ENCODE data around the gene DAPK1. TPM values are rescaled to one million over a fixed set of nuclear protein-coding genes. Genes with fewer than 3 reads are reported as not detected.

The DAPK1 gene
- polyA plus RNA-seq, 3 donors, result 68.5 to 95.9 (median 75.3) TPM

GRCh38 chr9:87554171-87554910, 56.7 kb downstream of the DAPK1 start:
- DNase-seq (ENCODE audit: extremely low read depth in 1 of 11, low read depth in 9 of 11, low spot score in 4 of 11), result no peak

GRCh38 chr9:87554976-87555375, 57.3 kb downstream of the DAPK1 start:
- DNase-seq (ENCODE audit: extremely low read depth in 1 of 11, low read depth in 9 of 11, low spot score in 4 of 11), result no peak

- DNase-seq (ENCODE audit: extremely low read depth in 1 of 11, low read depth in 9 of 11, low spot score in 4 of 11), result no peak
These were observed 58.4 kb downstream of the DAPK1 start for GRCh38 chr9:87556039-87556438.

- DNase-seq (ENCODE audit: extremely low read depth in 1 of 11, low read depth in 9 of 11, low spot score in 4 of 11), result no peak
These were observed 59.2 kb downstream of the DAPK1 start for GRCh38 chr9:87556821-87557220.

GRCh38 chr9:87557996-87558395, 60.3 kb downstream of the DAPK1 start:
- DNase-seq (ENCODE audit: extremely low read depth in 1 of 11, low read depth in 9 of 11, low spot score in 4 of 11), result no peak

GRCh38 chr9:87558606-87559190, 61.0 kb downstream of the DAPK1 start:
- DNase-seq (ENCODE audit: extremely low read depth in 1 of 11, low read depth in 9 of 11, low spot score in 4 of 11), result no peak

- DNase-seq (ENCODE audit: extremely low read depth in 1 of 11, low read depth in 9 of 11, low spot score in 4 of 11), result no peak
These were observed 64.4 kb downstream of the DAPK1 start for GRCh38 chr9:87562062-87562461.

- DNase-seq (ENCODE audit: extremely low read depth in 1 of 11, low read depth in 9 of 11, low spot score in 4 of 11), result no peak
These were observed 65.0 kb downstream of the DAPK1 start for GRCh38 chr9:87562530-87563170.

- DNase-seq (ENCODE audit: extremely low read depth in 1 of 11, low read depth in 9 of 11, low spot score in 4 of 11), result no peak
These were observed 66.4 kb downstream of the DAPK1 start for GRCh38 chr9:87564111-87564510.

- DNase-seq (ENCODE audit: extremely low read depth in 1 of 11, low read depth in 9 of 11, low spot score in 4 of 11), result no peak
These were observed 67.1 kb downstream of the DAPK1 start for GRCh38 chr9:87564791-87565241.

GRCh38 chr9:87567001-87567400, 69.3 kb downstream of the DAPK1 start:
- no peak for DNase-seq (ENCODE audit: extremely low read depth in 1 of 11, low read depth in 9 of 11, low spot score in 4 of 11)

GRCh38 chr9:87567571-87567970, 69.9 kb downstream of the DAPK1 start:
- no peak for DNase-seq (ENCODE audit: extremely low read depth in 1 of 11, low read depth in 9 of 11, low spot score in 4 of 11)

GRCh38 chr9:87567983-87568382, 70.3 kb downstream of the DAPK1 start:
- DNase-seq (ENCODE audit: extremely low read depth in 1 of 11, low read depth in 9 of 11, low spot score in 4 of 11), result no peak

GRCh38 chr9:87568401-87568800, 70.7 kb downstream of the DAPK1 start:
- no peak for DNase-seq (ENCODE audit: extremely low read depth in 1 of 11, low read depth in 9 of 11, low spot score in 4 of 11)

- DNase-seq (ENCODE audit: extremely low read depth in 1 of 11, low read depth in 9 of 11, low spot score in 4 of 11), result peak in 1 of 11 donors; percentile 74
These were observed 71.4 kb downstream of the DAPK1 start for GRCh38 chr9:87569008-87569509.

GRCh38 chr9:87569518-87569917, 71.9 kb downstream of the DAPK1 start:
- no peak for DNase-seq (ENCODE audit: extremely low read depth in 1 of 11, low read depth in 9 of 11, low spot score in 4 of 11)

- no peak for DNase-seq (ENCODE audit: extremely low read depth in 1 of 11, low read depth in 9 of 11, low spot score in 4 of 11)
These were observed 72.6 kb downstream of the DAPK1 start for GRCh38 chr9:87570000-87570908.

- no peak for DNase-seq (ENCODE audit: extremely low read depth in 1 of 11, low read depth in 9 of 11, low spot score in 4 of 11)
These were observed 75.1 kb downstream of the DAPK1 start for GRCh38 chr9:87572719-87573118.

- DNase-seq (ENCODE audit: extremely low read depth in 1 of 11, low read depth in 9 of 11, low spot score in 4 of 11), result no peak
These were observed 76.2 kb downstream of the DAPK1 start for GRCh38 chr9:87573841-87574342.

Measured in renal cortex interstitium (tissue), 11 donors.